GM12878 (cell line): ENCODE results near the gene MYH9. TPM values are rescaled to one million over a fixed set of nuclear protein-coding genes. Genes with fewer than 3 reads are reported as not detected.

Experiments used
- ATAC-seq: fragments of 200-7000 bp; cut with Tn5 transposase; 3 replicates; pipeline ENCODE4 v1.9.1; 2020; ENCODE audit warnings: mild to moderate bottlenecking, moderate library complexity
- BruUV-seq: library from RNA; stranded (reverse); fragments of 400-500 nt; replicated peaks from 2 replicates; lab custom pipeline; 2021; lab: Mats Ljungman, UMichigan
- CTCF ChIA-PET: fragments of 300-600 bp; sonication (Branson Sonifier 250); formaldehyde crosslinking; extraction: SDS; loops from one replicate; lab custom pipeline; 2021; ENCODE audit warnings: inconsistent platforms; lab: Yijun Ruan, JAX
- POLR2A ChIA-PET: fragments of 350-600 bp; formaldehyde crosslinking; extraction: SDS; loops from one replicate; lab custom pipeline; 2021; ENCODE audit warnings: inconsistent platforms; lab: Charles Lee
- RAD21 ChIA-PET: fragments of 300-600 bp; sonication (Branson Sonifier 250); formaldehyde crosslinking; loops from one replicate; lab custom pipeline; 2023; ENCODE audit warnings: antibody characterized with exemption; ENCODE audit not compliant: unreplicated experiment; lab: Charles Lee
- SMC1A ChIA-PET: fragments of 300-600 bp; sonication (Branson Sonifier 250); formaldehyde crosslinking; loops from one replicate; lab custom pipeline; 2023; ENCODE audit not compliant: unreplicated experiment, uncharacterized antibody; lab: Charles Lee
- DNase-seq: peaks from one replicate; pipeline ENCODE4 v3.0.0-alpha.2; 2011; ENCODE audit warnings: low read depth, low spot score
- FAIRE-seq: peaks from 3 replicates; lab custom pipeline; 2011; peaks lifted over from hg19 to GRCh38; lab: Jason Lieb, UNC
- H2AFZ ChIP-seq: 2 replicates; pipeline ENCODE4 v1.6.0; 2011; ENCODE audit warnings: low read depth, low read length, control low read depth; ENCODE audit not compliant: control insufficient read depth
- H3K27ac ChIP-seq: 2 replicates; pipeline ENCODE4 v1.5.1; 2011; ENCODE audit warnings: control low read depth; ENCODE audit not compliant: control insufficient read depth, insufficient read depth
- H3K27me3 ChIP-seq, 2 experiments: replicated peaks in 1 of 2; 2 replicates each; pipeline versions ENCODE4 v1.6.0 to v1.6.1; 2011; ENCODE audit warnings: low read length in 1 of 2; ENCODE audit not compliant: control insufficient read depth in 2 of 2, insufficient read depth in 2 of 2
- H3K36me3 ChIP-seq, 2 experiments: 2 replicates each; pipeline ENCODE4 v1.5.1; 2011; ENCODE audit warnings: low read length in 1 of 2; ENCODE audit not compliant: control insufficient read depth in 2 of 2, insufficient read depth in 2 of 2
- H3K4me1 ChIP-seq: 2 replicates; pipeline ENCODE4 v1.6.1; 2011; ENCODE audit warnings: mild to moderate bottlenecking, low read length, moderate library complexity, mixed read lengths; ENCODE audit not compliant: control insufficient read depth, insufficient read depth
- H3K4me2 ChIP-seq: 2 replicates; pipeline ENCODE4 v1.6.0; 2011; ENCODE audit warnings: control low read depth; ENCODE audit not compliant: control insufficient read depth, insufficient read depth
- H3K4me3 ChIP-seq: fragments of 200-600 bp; sonication (generic); 2 replicates; pipeline ENCODE4 v1.5.1; 2016
- H3K79me2 ChIP-seq: 2 replicates; pipeline ENCODE4 v1.6.0; 2011; ENCODE audit warnings: low read length; ENCODE audit not compliant: control insufficient read depth, insufficient read depth
- H3K9ac ChIP-seq: 2 replicates; pipeline ENCODE4 v1.8.0; 2011; ENCODE audit warnings: low read length, control low read depth, mixed read lengths; ENCODE audit not compliant: control insufficient read depth, insufficient read depth
- H3K9me3 ChIP-seq: replicated peaks from 3 replicates; pipeline ENCODE4 v1.5.1; 2011; ENCODE audit warnings: mild to moderate bottlenecking, low read length; ENCODE audit not compliant: control insufficient read depth, insufficient read depth
- H4K20me1 ChIP-seq: 2 replicates; pipeline ENCODE4 v1.6.0; 2011; ENCODE audit not compliant: control insufficient read depth, insufficient read depth
- CBX5 ChIP-seq: sonication (generic); IDR thresholded peaks from 2 replicates; pipeline ENCODE4 v1.6.1; 2016; ENCODE audit warnings: low read depth, moderate library complexity, mild to moderate bottlenecking, inconsistent platforms
- CHD1 ChIP-seq: IDR thresholded peaks from 2 replicates; pipeline ENCODE4 v1.6.1; 2012; ENCODE audit warnings: low read depth, low read length, improper control_type of control experiment
- EP300 ChIP-seq, 2 experiments: fragments of 150-350 bp in 1 of 2; IDR thresholded peaks; 2 replicates each; pipeline ENCODE4 v1.6.1; 2011 to 2012; ENCODE audit warnings: low read depth in 2 of 2, low read length in 2 of 2, borderline replicate concordance in 1 of 2, improper control_type of control experiment in 1 of 2, inconsistent platforms in 1 of 2; ENCODE audit not compliant: control insufficient read depth in 1 of 2
- ESRRA ChIP-seq: IDR thresholded peaks from 2 replicates; pipeline ENCODE4 v1.6.1; 2012; ENCODE audit warnings: mild to moderate bottlenecking, low read length, improper control_type of control experiment
- HDGF ChIP-seq: fragments of 450-650 bp; IDR thresholded peaks from 2 replicates; pipeline ENCODE4 v1.6.1; 2016; ENCODE audit warnings: antibody characterized with exemption
- NFYA ChIP-seq: IDR thresholded peaks from 2 replicates; pipeline ENCODE4 v1.6.1; 2011; ENCODE audit warnings: low read depth, mild to moderate bottlenecking, low read length, improper control_type of control experiment, borderline replicate concordance
- PML ChIP-seq: IDR thresholded peaks from 2 replicates; pipeline ENCODE4 v1.6.1; 2012; ENCODE audit warnings: low read length, inconsistent platforms
- TCF12 ChIP-seq: IDR thresholded peaks from 2 replicates; pipeline ENCODE4 v1.6.1; 2011; ENCODE audit warnings: low read depth, mild to moderate bottlenecking, low read length
- WRNIP1 ChIP-seq: IDR thresholded peaks from 2 replicates; pipeline ENCODE4 v1.6.1; 2011; ENCODE audit warnings: low read depth, low read length, improper control_type of control experiment, borderline replicate concordance
- ZNF384 ChIP-seq: IDR thresholded peaks from 2 replicates; pipeline ENCODE4 v1.6.1; 2012; ENCODE audit warnings: low read depth, mild to moderate bottlenecking, low read length, improper control_type of control experiment, borderline replicate concordance
- WGBS: methylation state at CpG from one replicate; pipeline ENCODE4 v1.1.6; 2016; ENCODE audit warnings: low lambda C conversion rate; ENCODE audit not compliant: insufficient replicate concordance, insufficient coverage; ENCODE audit errors: missing lambda C conversion rate; 5-methylcytosine and 5-hydroxymethylcytosine counted together
- in situ Hi-C: fragments of 300-500 bp; cut with MboI; formaldehyde crosslinking; loops from 9 replicates; pipeline ENCODE4 v1.14.3; 2018; ENCODE audit warnings: mixed read lengths
- intact Hi-C: fragments of 100-400 bp; cut with micrococcal nuclease; formaldehyde crosslinking; loops from one replicate; pipeline ENCODE4 v1.14.2; 2022; ENCODE audit not compliant: unreplicated experiment
- polyA plus RNA-seq, 11 experiments: library from polyadenylated mRNA; depleted of rRNA in 4 of 11; unstranded in 6 of 11; stranded (reverse) in 5 of 11; fragments of >200 nt; fragmentation: Nextera tagmentation in 4 of 11; fragmentation: Illumina TruSeq in 1 of 11; extraction: Ambion mirVana in 4 of 11; extraction: Trizol in 1 of 11; gene quantifications; 1 replicate in 1 of 11; 2 replicates in 10 of 11; pipeline versions ENCODE4 v1.2.1 to v1.2.3, GENCODE V29; 2011 to 2016; ENCODE audit warnings: inconsistent platforms in 2 of 11, missing spikeins in 2 of 11, low read depth in 1 of 11
- total RNA-seq, 4 experiments: library from RNA; depleted of rRNA in 3 of 4; stranded (reverse); fragments of >200 nt in 3 of 4; fragmentation: Illumina TruSeq in 1 of 4; extraction: Trizol in 1 of 4; gene quantifications; 2 replicates each; pipeline versions ENCODE4 v1.2.1 to v1.2.3, GENCODE V29; 2013 to 2021
- TF ChIP-seq, protein P1 (sequence below): fragments of 150-350 bp; IDR thresholded peaks from 2 replicates; pipeline ENCODE4 v1.6.1; 2016; ENCODE audit warnings: low read depth, low read length

MYH9 gene
- total and polyA plus RNA-seq, 10 of the 15 experiments (the other 5 are each of a cell fraction or from before 2014, with no cell fraction given): 5.1 to 525 (median 145) TPM

DNA sequence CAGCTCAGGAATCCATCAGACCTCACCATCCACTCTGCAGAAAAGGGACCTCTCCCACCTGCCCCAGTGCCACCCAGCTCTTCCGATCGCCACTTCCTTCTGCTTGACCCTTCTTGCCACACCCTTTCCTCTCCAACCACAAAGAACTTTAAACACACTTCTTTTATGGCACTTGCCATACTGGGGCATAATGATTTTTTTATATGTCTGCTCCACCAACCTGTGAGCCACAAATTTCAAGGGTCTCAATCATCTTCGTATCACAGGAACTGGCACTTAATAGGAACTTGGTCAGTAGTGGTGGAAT is 11.7 kb upstream of the MYH9 start:
- BruUV-seq: no TSS peak
- no peak overlapping the region for H3K9ac ChIP-seq
- POLR2A ChIA-PET: no interaction called here
- H2AFZ ChIP-seq: no peak overlapping the region
- SMC1A ChIA-PET: no interaction called here
- no peaks in the 10 kb centered on the region for H3K79me2 ChIP-seq
- no peaks in the 10 kb centered on the region for H3K9me3 ChIP-seq
- no peak for ATAC-seq
- DNase-seq: no peak
- no peak overlapping the region for H3K4me2 ChIP-seq
- no peaks in the 10 kb centered on the region; the same call in 1 of the 2 replicates for H3K4me1 ChIP-seq
- H3K27ac ChIP-seq: no peak overlapping the region
- H3K36me3 ChIP-seq: no peaks in the 10 kb centered on the region
- no peaks in the 10 kb centered on the region for H3K27me3 ChIP-seq
- 22% methylated on average over 3 of the region's 3 CpGs for WGBS
- TF ChIP-seq PML (no peak), WRNIP1 (no peak), NFYA (no peak), HDGF (no peak), ZNF384 (no peak), ESRRA (no peak), EP300 (IDR thresholded peaks at IDR 0.05; ENCODE audit: borderline replicate concordance in 1 of 2, control insufficient read depth in 1 of 2, low read depth in 2 of 2, low read length in 2 of 2) (no peak), TCF12 (no peak), CBX5 (no peak), CHD1 (no peak)
- TF ChIP-seq, protein P1, sequence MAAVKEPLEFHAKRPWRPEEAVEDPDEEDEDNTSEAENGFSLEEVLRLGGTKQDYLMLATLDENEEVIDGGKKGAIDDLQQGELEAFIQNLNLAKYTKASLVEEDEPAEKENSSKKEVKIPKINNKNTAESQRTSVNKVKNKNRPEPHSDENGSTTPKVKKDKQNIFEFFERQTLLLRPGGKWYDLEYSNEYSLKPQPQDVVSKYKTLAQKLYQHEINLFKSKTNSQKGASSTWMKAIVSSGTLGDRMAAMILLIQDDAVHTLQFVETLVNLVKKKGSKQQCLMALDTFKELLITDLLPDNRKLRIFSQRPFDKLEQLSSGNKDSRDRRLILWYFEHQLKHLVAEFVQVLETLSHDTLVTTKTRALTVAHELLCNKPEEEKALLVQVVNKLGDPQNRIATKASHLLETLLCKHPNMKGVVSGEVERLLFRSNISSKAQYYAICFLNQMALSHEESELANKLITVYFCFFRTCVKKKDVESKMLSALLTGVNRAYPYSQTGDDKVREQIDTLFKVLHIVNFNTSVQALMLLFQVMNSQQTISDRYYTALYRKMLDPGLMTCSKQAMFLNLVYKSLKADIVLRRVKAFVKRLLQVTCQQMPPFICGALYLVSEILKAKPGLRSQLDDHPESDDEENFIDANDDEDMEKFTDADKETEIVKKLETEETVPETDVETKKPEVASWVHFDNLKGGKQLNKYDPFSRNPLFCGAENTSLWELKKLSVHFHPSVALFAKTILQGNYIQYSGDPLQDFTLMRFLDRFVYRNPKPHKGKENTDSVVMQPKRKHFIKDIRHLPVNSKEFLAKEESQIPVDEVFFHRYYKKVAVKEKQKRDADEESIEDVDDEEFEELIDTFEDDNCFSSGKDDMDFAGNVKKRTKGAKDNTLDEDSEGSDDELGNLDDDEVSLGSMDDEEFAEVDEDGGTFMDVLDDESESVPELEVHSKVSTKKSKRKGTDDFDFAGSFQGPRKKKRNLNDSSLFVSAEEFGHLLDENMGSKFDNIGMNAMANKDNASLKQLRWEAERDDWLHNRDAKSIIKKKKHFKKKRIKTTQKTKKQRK: no peak
- CTCF ChIA-PET: no interaction called here
- no peak for FAIRE-seq
- in situ Hi-C loops: no loop called here
- no peak overlapping the region for H3K4me3 ChIP-seq
- H4K20me1 ChIP-seq: no peaks in the 10 kb centered on the region
- intact Hi-C loops: no loop called here
- RAD21 ChIA-PET: no interaction called here
